Esophagus muscularis mucosa (tissue), 3 donors: ENCODE measurements around the gene MARCHF9.

Experiments
- CTCF ChIP-seq, 3 experiments: fragments of 200-600 bp in 2 of 3; fragments of 450-650 bp in 1 of 3; sonication (generic) in 2 of 3; IDR thresholded peaks; one replicate each; pipeline ENCODE4 v1.5.1; 2017 to 2019; ENCODE audit warnings: antibody characterized with exemption in 3 of 3, mild to moderate bottlenecking in 2 of 3, moderate library complexity in 1 of 3
- POLR2A ChIP-seq: fragments of 450-650 bp; IDR thresholded peaks from one replicate; pipeline ENCODE4 v1.6.1; 2017; ENCODE audit warnings: antibody characterized with exemption, moderate library complexity, mild to moderate bottlenecking, low read depth

DNA sequence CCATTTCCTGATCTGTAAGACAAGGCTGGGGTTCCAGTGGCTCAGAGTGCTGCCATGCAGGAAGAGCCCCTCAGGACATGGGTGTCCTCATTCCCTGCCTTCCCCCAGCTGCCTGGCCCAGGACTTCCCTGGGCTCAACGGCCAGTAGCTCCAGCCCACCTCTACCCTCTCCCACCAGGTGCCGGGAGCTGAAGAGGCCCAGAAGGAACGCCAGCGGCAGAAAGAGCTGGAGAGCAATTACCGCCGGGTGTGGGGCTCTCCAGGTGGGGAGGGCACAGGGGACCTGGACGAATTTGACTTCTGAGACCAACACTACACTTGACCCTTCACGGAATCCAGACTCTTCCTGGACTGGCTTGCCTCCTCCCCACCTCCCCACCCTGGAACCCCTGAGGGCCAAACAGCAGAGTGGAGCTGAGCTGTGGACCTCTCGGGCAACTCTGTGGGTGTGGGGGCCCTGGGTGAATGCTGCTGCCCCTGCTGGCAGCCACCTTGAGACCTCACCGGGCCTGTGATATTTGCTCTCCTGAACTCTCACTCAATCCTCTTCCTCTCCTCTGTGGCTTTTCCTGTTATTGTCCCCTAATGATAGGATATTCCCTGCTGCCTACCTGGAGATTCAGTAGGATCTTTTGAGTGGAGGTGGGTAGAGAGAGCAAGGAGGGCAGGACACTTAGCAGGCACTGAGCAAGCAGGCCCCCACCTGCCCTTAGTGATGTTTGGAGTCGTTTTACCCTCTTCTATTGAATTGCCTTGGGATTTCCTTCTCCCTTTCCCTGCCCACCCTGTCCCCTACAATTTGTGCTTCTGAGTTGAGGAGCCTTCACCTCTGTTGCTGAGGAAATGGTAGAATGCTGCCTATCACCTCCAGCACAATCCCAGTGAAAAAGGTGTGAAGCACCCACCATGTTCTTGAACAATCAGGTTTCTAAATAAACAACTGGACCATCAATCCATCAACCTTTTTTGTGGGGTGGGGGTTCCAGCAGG, 34.0 kb upstream of the MARCHF9 start:
- TF ChIP-seq CTCF (IDR thresholded peaks at IDR 0.05) (no peak), POLR2A (no peak)
